Tibial nerve (tissue), 4 donors: ENCODE measurements around the gene GBA2. TPM values are rescaled to one million over a fixed set of nuclear protein-coding genes. Genes with fewer than 3 reads are reported as not detected.
A peak's percentile ranks its signal among the peaks of the same experiment; 100 is the strongest.

Source experiments
- DNase-seq, 2 donors: peaks; one replicate each; pipeline ENCODE4 v3.0.0-alpha.2; 2019; ENCODE audit warnings: low spot score in 2 of 2
- H3K27ac ChIP-seq, 4 donors: fragments of 200-600 bp; sonication (generic) in 3 of 4; one replicate each; pipeline ENCODE4 v1.5.1; 2017 to 2019; ENCODE audit warnings: mild to moderate bottlenecking in 1 of 4
- H3K27me3 ChIP-seq, 2 donors: fragments of 200-600 bp; sonication (generic) in 1 of 2; one replicate each; pipeline versions ENCODE4 v1.5.1 to v1.6.0; 2017 to 2019
- H3K36me3 ChIP-seq, 3 donors: fragments of 200-600 bp; sonication (generic); one replicate each; pipeline ENCODE4 v1.5.1; 2018 to 2019
- H3K4me1 ChIP-seq, 4 donors: fragments of 200-600 bp; sonication (generic) in 3 of 4; one replicate each; pipeline ENCODE4 v1.5.1; 2017 to 2019
- H3K4me3 ChIP-seq, 4 donors: fragments of 200-600 bp; sonication (generic) in 3 of 4; one replicate each; pipeline ENCODE4 v1.5.1; 2017 to 2019; ENCODE audit warnings: mild to moderate bottlenecking in 1 of 4, moderate library complexity in 1 of 4
- H3K9me3 ChIP-seq, 4 donors: fragments of 200-600 bp; sonication (generic) in 3 of 4; one replicate each; pipeline ENCODE4 v1.5.1; 2017 to 2019
- EP300 ChIP-seq, 2 donors: sonication (generic); formaldehyde crosslinking; IDR thresholded peaks; one replicate each; pipeline ENCODE4 v1.6.1; 2017; ENCODE audit warnings: antibody characterized with exemption in 2 of 2, mild to moderate bottlenecking in 1 of 2
- POLR2A ChIP-seq, 2 donors: fragments of 450-650 bp; IDR thresholded peaks; one replicate each; pipeline ENCODE4 v1.6.1; 2017; ENCODE audit warnings: antibody characterized with exemption in 2 of 2, mild to moderate bottlenecking in 2 of 2, moderate library complexity in 2 of 2
- WGBS, 2 donors: methylation state at CpG; one replicate each; pipeline ENCODE4 v1.1.5; 2018; 5-methylcytosine and 5-hydroxymethylcytosine counted together
- small RNA-seq: library from RNA; depleted of rRNA; stranded (forward); fragments of <200 nt; gene quantifications from one replicate; pipeline ENCODE3, GENCODE V24; 2016
- total RNA-seq, 4 donors: library from RNA; depleted of rRNA; stranded (reverse); fragments of >200 nt; gene quantifications; one replicate each; pipeline ENCODE4 v1.1.0, GENCODE V29; 2016
- TF ChIP-seq, protein P1 (sequence below), 5 experiments: fragments of 200-600 bp in 3 of 5; fragments of 450-650 bp in 2 of 5; sonication (generic) in 3 of 5; IDR thresholded peaks; one replicate each; pipeline ENCODE4 v1.5.1; 2016 to 2019; ENCODE audit warnings: antibody characterized with exemption in 5 of 5, mild to moderate bottlenecking in 3 of 5, moderate library complexity in 2 of 5

Gene GBA2
- total RNA-seq, 4 donors from 2014 or later, result 63.8 to 92.1 (median 66.1) TPM

GRCh38 chr9:35687306-35687705 is 61.7 kb downstream of the GBA2 start:
- TF ChIP-seq EP300 (IDR thresholded peaks at IDR 0.05) (no peak), POLR2A (IDR thresholded peaks at IDR 0.05) (no peak)
- TF ChIP-seq, protein P1, sequence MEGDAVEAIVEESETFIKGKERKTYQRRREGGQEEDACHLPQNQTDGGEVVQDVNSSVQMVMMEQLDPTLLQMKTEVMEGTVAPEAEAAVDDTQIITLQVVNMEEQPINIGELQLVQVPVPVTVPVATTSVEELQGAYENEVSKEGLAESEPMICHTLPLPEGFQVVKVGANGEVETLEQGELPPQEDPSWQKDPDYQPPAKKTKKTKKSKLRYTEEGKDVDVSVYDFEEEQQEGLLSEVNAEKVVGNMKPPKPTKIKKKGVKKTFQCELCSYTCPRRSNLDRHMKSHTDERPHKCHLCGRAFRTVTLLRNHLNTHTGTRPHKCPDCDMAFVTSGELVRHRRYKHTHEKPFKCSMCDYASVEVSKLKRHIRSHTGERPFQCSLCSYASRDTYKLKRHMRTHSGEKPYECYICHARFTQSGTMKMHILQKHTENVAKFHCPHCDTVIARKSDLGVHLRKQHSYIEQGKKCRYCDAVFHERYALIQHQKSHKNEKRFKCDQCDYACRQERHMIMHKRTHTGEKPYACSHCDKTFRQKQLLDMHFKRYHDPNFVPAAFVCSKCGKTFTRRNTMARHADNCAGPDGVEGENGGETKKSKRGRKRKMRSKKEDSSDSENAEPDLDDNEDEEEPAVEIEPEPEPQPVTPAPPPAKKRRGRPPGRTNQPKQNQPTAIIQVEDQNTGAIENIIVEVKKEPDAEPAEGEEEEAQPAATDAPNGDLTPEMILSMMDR (IDR thresholded peaks at IDR 0.05), result no peak
- Histone ChIP-seq H3K9me3 (no peaks in the 10 kb centered on the region), H3K4me3 (peak overlapping the region in 1 of 4 donors; percentile 82), H3K4me1 (peaks cover 0 to 69% (median 9%) of the 10 kb centered on the region in 4 donors), H3K36me3 (peaks cover 0 to 39% (median 0%) of the 10 kb centered on the region in 3 donors), H3K27me3 (no peaks in the 10 kb centered on the region), H3K27ac (peak overlapping the region in 2 of 4 donors; percentile 58 to 96)
- 63 to 70% methylated on average over 2 of the region's 2 CpGs for WGBS, 2 donors
- DNase-seq, result no peak

Small RNA genes lying within 50 kb of the gene (small RNA-seq; reads per million reads assigned to genes)
- gene MIR6853, result not detected

Other genes starting within 250 kb of the GBA2 start
- gene TESK1, start 144.0 kb downstream of the GBA2 start, total RNA-seq, result 10 to 100 TPM; 29.3 to 40.0 (median 35.6) TPM
- gene CD72, start 130.8 kb downstream of the GBA2 start, total RNA-seq, result 1 to 10 TPM in 3 of 4 donors, not detected in 1; 1.9 to 6.0 (median 3.5) TPM
- gene SIT1, start 98.3 kb downstream of the GBA2 start, total RNA-seq, result under 1 TPM in 1 of 4 donors, not detected in 3; 0.39 TPM
- gene RMRP, start 91.2 kb downstream of the GBA2 start, total RNA-seq, result 1,000 to 10,000 TPM in 3 of 4 donors, 100 to 1,000 TPM in 1; 649 to 2,915 (median 1,530) TPM
- gene CCDC107, start 90.9 kb downstream of the GBA2 start, total RNA-seq, result 10 to 100 TPM; 41.6 to 58.8 (median 47.8) TPM
- gene ARHGEF39, start 84.0 kb downstream of the GBA2 start, total RNA-seq, result 1 to 10 TPM in 2 of 4 donors, under 1 TPM in 1, not detected in 1; 0.20 to 4.8 (median 1.0) TPM
- under 1 TPM in 1 of 4 donors, not detected in 3; 0.84 TPM for gene CA9, start 75.3 kb downstream of the GBA2 start, total RNA-seq
- 100 to 1,000 TPM; 229 to 350 (median 289) TPM for gene TPM2, start 59.3 kb downstream of the GBA2 start, total RNA-seq
- gene TLN1, start 17.0 kb downstream of the GBA2 start, total RNA-seq, result 100 to 1,000 TPM; 284 to 405 (median 350) TPM
- 10 to 100 TPM; 41.6 to 70.1 (median 53.5) TPM for gene CREB3, start 16.6 kb downstream of the GBA2 start, total RNA-seq
- 10 to 100 TPM; 18.6 to 21.3 (median 20.2) TPM for gene RGP1, start 59 bp upstream of the GBA2 start, total RNA-seq
- gene MSMP, start 5.0 kb upstream of the GBA2 start, total RNA-seq, result not detected
- gene NPR2, start 42.4 kb upstream of the GBA2 start, total RNA-seq, result 10 to 100 TPM; 26.3 to 36.0 (median 32.4) TPM
- 1 to 10 TPM; 2.6 to 4.0 (median 3.5) TPM for gene SPAG8, start 63.0 kb upstream of the GBA2 start, total RNA-seq
- 10 to 100 TPM; 21.0 to 74.3 (median 35.9) TPM for gene HINT2, start 65.8 kb upstream of the GBA2 start, total RNA-seq
- not detected for gene FAM221B, start 79.5 kb upstream of the GBA2 start, total RNA-seq
- 10 to 100 TPM; 14.6 to 23.9 (median 20.1) TPM for gene TMEM8B, start 80.0 kb upstream of the GBA2 start, total RNA-seq
- gene OR13J1, start 121.2 kb upstream of the GBA2 start, total RNA-seq, result not detected
- 10 to 100 TPM in 3 of 4 donors, 1 to 10 TPM in 1; 7.2 to 15.5 (median 12.0) TPM for gene HRCT1, start 157.0 kb upstream of the GBA2 start, total RNA-seq
- gene SPAAR, start 160.3 kb upstream of the GBA2 start, total RNA-seq, result 10 to 100 TPM in 1 of 4 donors, 1 to 10 TPM in 3; 5.1 to 12.2 (median 7.7) TPM
- gene OR2S2, start 208.9 kb upstream of the GBA2 start, total RNA-seq, result not detected